HG02885 (cell line): ENCODE measurements around the gene IL3RA.

Experiments
- ATAC-seq: cut with Tn5 transposase; IDR thresholded peaks from one replicate; pipeline ENCODE4 v1.9.1; 2021; ENCODE audit warnings: mild to moderate bottlenecking; ENCODE audit not compliant: unreplicated experiment, poor library complexity

The IL3RA gene

GRCh38 chrX:1378306-1378759, 41.7 kb downstream of the IL3RA start:
- no peak for ATAC-seq

GRCh38 chrX:1380672-1381233, 44.2 kb downstream of the IL3RA start:
- ATAC-seq: no peak

- no peak for ATAC-seq
Measured at GRCh38 chrX:1384658-1385252, 48.2 kb downstream of the IL3RA start.

- ATAC-seq: no peak
Measured at GRCh38 chrX:1385253-1386223, 49.0 kb downstream of the IL3RA start.

- ATAC-seq: no peak
Measured at GRCh38 chrX:1386338-1387127, 49.9 kb downstream of the IL3RA start.

GRCh38 chrX:1387141-1387776, 50.7 kb downstream of the IL3RA start:
- no peak for ATAC-seq

GRCh38 chrX:1388651-1389050, 52.1 kb downstream of the IL3RA start:
- ATAC-seq: no peak

GRCh38 chrX:1389181-1389992, 52.8 kb downstream of the IL3RA start:
- no peak for ATAC-seq

GRCh38 chrX:1389993-1390285, 53.4 kb downstream of the IL3RA start:
- no peak for ATAC-seq

- ATAC-seq: no peak
Measured at GRCh38 chrX:1390621-1391369, 54.2 kb downstream of the IL3RA start.

- ATAC-seq: no peak
Measured at GRCh38 chrX:1391370-1391706, 54.8 kb downstream of the IL3RA start.

GRCh38 chrX:1391707-1392375, 55.3 kb downstream of the IL3RA start, which contains the start of gene SLC25A6:
Gene SLC25A6 (minus strand): TSS chrX:1392113. CDS start chrX:1392009, 104 bp downstream.
- peak; percentile 95 for ATAC-seq

GRCh38 chrX:1392376-1393068, 55.9 kb downstream of the IL3RA start:
- peak; percentile 27 for ATAC-seq

GRCh38 chrX:1393871-1394615, 57.5 kb downstream of the IL3RA start:
- no peak for ATAC-seq

GRCh38 chrX:1394731-1395501, 58.3 kb downstream of the IL3RA start:
- ATAC-seq: no peak

- ATAC-seq: no peak
Measured at GRCh38 chrX:1395646-1396216, 59.1 kb downstream of the IL3RA start.
